Calu3 (cell line): Measurements from ENCODE around the gene CHL1. TPM values are rescaled to one million over a fixed set of nuclear protein-coding genes. Genes with fewer than 3 reads are reported as not detected.

Source experiments
- BruUV-seq: library from RNA; stranded (reverse); fragments of 400-500 nt; replicated peaks from 2 replicates; lab custom pipeline; 2021; lab: Mats Ljungman, UMichigan
- CTCF ChIA-PET: fragments of 300-600 bp; sonication (Branson Sonifier 250); formaldehyde crosslinking; loops from one replicate; lab custom pipeline; 2022; ENCODE audit warnings: antibody characterized with exemption; lab: Charles Lee
- DNase-seq: peaks from one replicate; pipeline ENCODE4 v3.0.0; 2022
- H3K27ac Mint-ChIP-seq: one replicate; pipeline ENCODE4 v1.8.0; 2022; ENCODE audit warnings: mixed read lengths; ENCODE audit not compliant: unreplicated experiment
- H3K27me3 Mint-ChIP-seq: one replicate; pipeline ENCODE4 v1.8.0; 2022; ENCODE audit warnings: mixed read lengths; ENCODE audit not compliant: unreplicated experiment
- H3K36me3 Mint-ChIP-seq: one replicate; pipeline ENCODE4 v1.8.0; 2022; ENCODE audit warnings: mild to moderate bottlenecking, moderate library complexity, mixed read lengths; ENCODE audit not compliant: insufficient read depth, unreplicated experiment
- H3K4me1 Mint-ChIP-seq: one replicate; pipeline ENCODE4 v1.8.0; 2022; ENCODE audit warnings: mild to moderate bottlenecking, low read depth, mixed read lengths; ENCODE audit not compliant: unreplicated experiment
- H3K4me3 Mint-ChIP-seq: one replicate; pipeline ENCODE4 v1.8.0; 2022; ENCODE audit warnings: mild to moderate bottlenecking, low read depth, moderate library complexity, mixed read lengths; ENCODE audit not compliant: unreplicated experiment
- H3K9me3 Mint-ChIP-seq: one replicate; pipeline ENCODE4 v1.8.0; 2022; ENCODE audit warnings: low read depth, mixed read lengths; ENCODE audit not compliant: unreplicated experiment
- CTCF ChIP-seq: fragments of 200-600 bp; IDR thresholded peaks from one replicate; pipeline ENCODE4 v1.8.0; 2022; ENCODE audit warnings: antibody characterized with exemption; ENCODE audit not compliant: unreplicated experiment
- intact Hi-C: fragments of 100-400 bp; cut with micrococcal nuclease; formaldehyde crosslinking; loops from one replicate; pipeline ENCODE4 v1.10.0; 2022; ENCODE audit not compliant: unreplicated experiment
- total RNA-seq: library from RNA; stranded (reverse); gene quantifications from 2 replicates; pipeline ENCODE4 v1.2.3, GENCODE V29; 2022

CHL1 gene
- total RNA-seq, 1 experiment from 2014 or later = 0.73 TPM

- BruUV-seq = no TSS peak
- CTCF ChIA-PET = no interaction called here
- TF ChIP-seq CTCF = no peak
- Mint-ChIP-seq H3K27me3 (no peaks in the 10 kb centered on the region), H3K4me3 (no peak overlapping the region), H3K36me3 (no peaks in the 10 kb centered on the region), H3K27ac (no peak overlapping the region), H3K4me1 (no peaks in the 10 kb centered on the region), H3K9me3 (peaks cover 5% of the 10 kb centered on the region)
- intact Hi-C loops = no loop called here
- DNase-seq = no peak
These were observed 21.4 kb downstream of the CHL1 start for GRCh38 chr3:217948-218347.

- Mint-ChIP-seq H3K4me1 (no peaks in the 10 kb centered on the region), H3K4me3 (no peak overlapping the region), H3K27me3 (no peaks in the 10 kb centered on the region), H3K9me3 (no peaks in the 10 kb centered on the region), H3K36me3 (no peaks in the 10 kb centered on the region), H3K27ac (no peak overlapping the region)
- no peak for TF ChIP-seq CTCF
- BruUV-seq = no TSS peak
- intact Hi-C loops = no loop called here
- CTCF ChIA-PET = no interaction called here
- DNase-seq = no peak
These were observed 32.0 kb downstream of the CHL1 start for GRCh38 chr3:228442-229182.

GRCh38 chr3:229183-229661 lies 32.7 kb downstream of the CHL1 start:
- TF ChIP-seq CTCF = no peak
- Mint-ChIP-seq H3K9me3 (no peaks in the 10 kb centered on the region), H3K4me3 (no peak overlapping the region), H3K4me1 (no peaks in the 10 kb centered on the region), H3K36me3 (no peaks in the 10 kb centered on the region), H3K27me3 (no peaks in the 10 kb centered on the region), H3K27ac (no peak overlapping the region)
- intact Hi-C loops = no loop called here
- no TSS peak for BruUV-seq
- CTCF ChIA-PET = no interaction called here
- DNase-seq = no peak

- intact Hi-C loops = no loop called here
- Mint-ChIP-seq H3K27me3 (no peaks in the 10 kb centered on the region), H3K4me1 (no peaks in the 10 kb centered on the region), H3K9me3 (no peaks in the 10 kb centered on the region), H3K4me3 (no peak overlapping the region), H3K36me3 (no peaks in the 10 kb centered on the region), H3K27ac (no peak overlapping the region)
- CTCF ChIA-PET = no interaction called here
- no peak for TF ChIP-seq CTCF
- BruUV-seq = no TSS peak
- DNase-seq = no peak
These were observed 40.3 kb downstream of the CHL1 start for GRCh38 chr3:236881-237280.
